Measurements from ENCODE around the gene CROCC2. TPM values are rescaled to one million over a fixed set of nuclear protein-coding genes. Genes with fewer than 3 reads are reported as not detected.

The CROCC2 gene
- total and polyA plus RNA-seq, 2 of the 13 experiments (the other 11 are each of a cell fraction or from before 2014, with no cell fraction given) = not detected

GRCh38 chr2:240997856-240998705 lies 91.9 kb downstream of the CROCC2 start, which contains the start of gene SNED1 (continued):
- no peak for TF ChIP-seq REXO4 (CRISPR knock-in tag; IDR thresholded peaks at IDR 0.05; ENCODE audit: borderline replicate concordance)
- 0 out of 2 replicates have a peak, but pooled peaks have one; percentile 49 for TF ChIP-seq EZH2 (conservative IDR thresholded peaks at IDR 0.05; ENCODE audit: low read depth, low read length)
- 0 out of 2 replicates have a peak, but pooled peaks have one; percentile 36 for TF ChIP-seq RXRA (CRISPR knock-in tag; IDR thresholded peaks at IDR 0.05)
- no peak for TF ChIP-seq NFYC (CRISPR knock-in tag; IDR thresholded peaks at IDR 0.05)
- no peak for TF ChIP-seq ZNF18 (CRISPR knock-in tag; IDR thresholded peaks at IDR 0.05; ENCODE audit: insufficient replicate concordance)
- peak; percentile 77; the same call in 1 of the 2 replicates for TF ChIP-seq SP4 (CRISPR knock-in tag; IDR thresholded peaks at IDR 0.05)
- no peak for TF ChIP-seq PRDM4 (CRISPR knock-in tag; IDR thresholded peaks at IDR 0.05; ENCODE audit: borderline replicate concordance)
- no peak for TF ChIP-seq ATF7 (IDR thresholded peaks at IDR 0.05)
- no peak for TF ChIP-seq ATF7 (CRISPR knock-in tag; IDR thresholded peaks at IDR 0.05)
- peak; percentile 93 for TF ChIP-seq ZNF800 (CRISPR knock-in tag; IDR thresholded peaks at IDR 0.05)
- 0 out of 2 replicates have a peak, but pooled peaks have one; percentile 37 for TF ChIP-seq E2F5 (CRISPR knock-in tag; conservative IDR thresholded peaks at IDR 0.05)
- no peak for TF ChIP-seq HDAC1 (CRISPR knock-in tag; IDR thresholded peaks at IDR 0.05)
- peak; percentile 41; the same call in 1 of the 2 replicates for TF ChIP-seq ZNF329 (CRISPR knock-in tag; IDR thresholded peaks at IDR 0.05; ENCODE audit: low read depth)
- TF ChIP-seq MTERF4 (CRISPR knock-in tag; IDR thresholded peaks at IDR 0.05) = 0 out of 2 replicates have a peak, but pooled peaks have one; percentile 16
- peak; percentile 46; the same call in 1 of the 2 replicates for TF ChIP-seq ZNF143 (CRISPR knock-in tag; IDR thresholded peaks at IDR 0.05)
- peak; percentile 45; the same call in 1 of the 2 replicates for TF ChIP-seq ZNF709 (CRISPR knock-in tag; IDR thresholded peaks at IDR 0.05)
- peak; percentile 64; the same call in 1 of the 2 replicates for TF ChIP-seq NRL (CRISPR knock-in tag; IDR thresholded peaks at IDR 0.05; ENCODE audit: borderline replicate concordance)
- no peak for TF ChIP-seq SAFB2 (CRISPR knock-in tag; IDR thresholded peaks at IDR 0.05; ENCODE audit: borderline replicate concordance, low read depth)
- no peak for TF ChIP-seq ZNF749 (CRISPR knock-in tag; IDR thresholded peaks at IDR 0.05; ENCODE audit: borderline replicate concordance)

Data from HepG2 (cell line).